ENCODE results near the gene DVL2.
A peak's percentile ranks its signal among the peaks of the same experiment; 100 is the strongest.

DVL2 gene

GRCh38 chr17:7217113-7217987, 17.0 kb downstream of the DVL2 start:
- TF ChIP-seq SIN3A (IDR thresholded peaks at IDR 0.05; ENCODE audit: borderline replicate concordance, insufficient read depth, low read length) (no peak), TAF1 (IDR thresholded peaks at IDR 0.05; ENCODE audit: borderline replicate concordance, insufficient read depth, low read length) (no peak), FOXP2 (optimal IDR thresholded peaks at IDR 0.05; ENCODE audit: borderline replicate concordance, extremely low read depth, extremely low read length, insufficient read depth) (no peak), REST (IDR thresholded peaks at IDR 0.05; ENCODE audit: insufficient read depth in 1 of 2, low read depth in 2 of 2, low read length in 2 of 2) (no peak), POLR2AphosphoS5 (IDR thresholded peaks at IDR 0.05; ENCODE audit: low read depth, low read length) (no peak)

DNA sequence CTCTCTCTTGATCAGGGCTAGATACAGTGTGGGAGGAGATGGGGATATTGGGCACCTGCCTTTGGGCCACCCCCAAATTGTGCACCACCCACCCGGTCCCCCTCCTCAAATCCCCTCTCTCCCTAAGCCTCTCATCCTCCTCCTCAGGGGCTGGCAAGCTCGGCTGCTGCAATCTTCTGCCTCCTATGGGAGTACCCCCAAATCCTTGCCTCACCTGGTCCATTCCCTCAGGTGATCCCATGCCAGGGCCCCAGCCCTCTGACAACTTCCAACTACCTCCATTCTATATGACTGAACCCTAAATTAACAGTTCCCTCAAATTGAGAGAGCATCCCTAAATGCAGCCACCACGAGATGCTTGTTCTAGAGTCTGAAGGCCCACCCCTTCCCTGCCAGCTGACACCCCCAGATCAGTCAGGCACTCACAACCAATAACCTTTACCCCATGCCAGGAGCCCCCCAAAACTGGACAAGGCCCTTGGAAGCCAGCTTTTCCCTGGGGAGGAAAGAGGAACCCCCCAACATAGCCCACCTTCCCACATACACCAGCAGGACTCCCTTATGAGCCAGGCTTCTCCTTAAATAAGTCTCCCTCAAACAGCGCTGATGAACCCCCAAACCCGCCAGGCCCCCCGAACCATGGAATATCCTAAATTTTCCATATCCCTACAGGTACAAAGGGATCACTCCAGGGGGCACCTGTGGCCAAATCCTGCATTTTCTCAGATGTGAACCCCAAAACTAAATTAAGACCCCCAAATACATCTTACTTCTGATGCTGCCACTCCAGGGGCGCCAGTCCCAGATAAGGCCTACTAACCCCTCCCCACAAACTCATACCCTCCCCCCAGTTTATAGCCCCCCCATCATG, 17.8 kb downstream of the DVL2 start:
- TF ChIP-seq FOXP2 (optimal IDR thresholded peaks at IDR 0.05; ENCODE audit: borderline replicate concordance, extremely low read depth, extremely low read length, insufficient read depth), result no peak
- TF ChIP-seq TAF1 (IDR thresholded peaks at IDR 0.05; ENCODE audit: borderline replicate concordance, insufficient read depth, low read length), result 0 out of 2 replicates have a peak, but pooled peaks have one; percentile 14

DNA sequence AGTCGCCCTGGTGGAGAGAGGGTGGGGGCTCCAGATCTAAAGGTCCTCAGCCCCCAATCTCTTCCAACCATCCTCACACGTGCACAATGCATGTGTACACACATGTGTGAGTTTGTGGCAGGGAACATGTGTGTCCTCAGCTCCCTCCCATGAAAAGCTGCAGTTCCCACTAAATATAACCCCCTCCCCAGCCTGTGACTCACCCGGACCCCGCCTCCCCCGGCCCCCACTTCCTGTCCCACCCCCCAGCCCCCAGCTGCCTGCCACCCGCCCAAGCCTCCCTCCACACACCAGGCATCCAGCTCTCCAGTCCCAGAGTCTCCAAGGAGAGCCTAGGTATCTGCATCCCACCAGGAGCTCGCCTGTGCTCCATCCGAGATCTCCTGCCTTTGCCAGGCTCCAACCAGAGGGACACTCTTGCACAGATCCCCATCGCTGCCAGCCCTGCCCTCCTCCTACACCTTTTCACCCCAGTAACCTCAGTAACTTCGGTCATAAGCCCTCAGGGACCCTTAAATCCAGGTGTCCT, 18.6 kb downstream of the DVL2 start:
- TF ChIP-seq REST (IDR thresholded peaks at IDR 0.05; ENCODE audit: insufficient read depth in 1 of 2, low read depth in 2 of 2, low read length in 2 of 2), result no peak
- TF ChIP-seq TAF1 (IDR thresholded peaks at IDR 0.05; ENCODE audit: borderline replicate concordance, insufficient read depth, low read length), result peak; percentile 50; the same call in 1 of the 2 replicates

DNA sequence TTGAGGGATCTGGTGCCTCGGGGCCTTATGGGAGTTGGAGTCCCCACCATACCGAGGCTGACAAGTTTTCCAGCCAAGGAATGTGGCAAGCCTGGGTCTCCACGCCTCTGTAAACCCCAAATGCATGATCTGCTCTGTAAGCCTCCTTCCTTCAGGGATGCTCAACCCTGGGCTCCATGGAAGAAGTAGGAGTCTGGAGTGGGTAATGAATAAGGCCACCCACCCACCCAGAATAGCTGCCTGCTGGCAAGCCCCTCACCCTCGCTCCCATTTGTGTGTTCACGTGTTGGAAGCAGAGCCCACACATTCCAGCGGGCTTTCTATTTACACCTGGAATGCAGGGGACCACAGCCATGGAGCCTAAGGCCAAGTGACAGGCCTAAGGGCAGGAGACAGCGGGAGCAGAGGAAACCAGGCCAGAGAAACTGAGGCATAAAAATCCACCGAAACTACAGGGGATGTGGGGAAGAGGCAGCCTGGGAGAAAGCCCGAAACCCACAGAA, 19.1 kb downstream of the DVL2 start:
- TF ChIP-seq POLR2AphosphoS5 (IDR thresholded peaks at IDR 0.05; ENCODE audit: low read depth, low read length) (no peak), SIN3A (IDR thresholded peaks at IDR 0.05; ENCODE audit: borderline replicate concordance, insufficient read depth, low read length) (no peak), TAF1 (IDR thresholded peaks at IDR 0.05; ENCODE audit: borderline replicate concordance, insufficient read depth, low read length) (no peak), REST (IDR thresholded peaks at IDR 0.05; ENCODE audit: insufficient read depth in 1 of 2, low read depth in 2 of 2, low read length in 2 of 2) (no peak), FOXP2 (optimal IDR thresholded peaks at IDR 0.05; ENCODE audit: borderline replicate concordance, extremely low read depth, extremely low read length, insufficient read depth) (no peak)

DNA sequence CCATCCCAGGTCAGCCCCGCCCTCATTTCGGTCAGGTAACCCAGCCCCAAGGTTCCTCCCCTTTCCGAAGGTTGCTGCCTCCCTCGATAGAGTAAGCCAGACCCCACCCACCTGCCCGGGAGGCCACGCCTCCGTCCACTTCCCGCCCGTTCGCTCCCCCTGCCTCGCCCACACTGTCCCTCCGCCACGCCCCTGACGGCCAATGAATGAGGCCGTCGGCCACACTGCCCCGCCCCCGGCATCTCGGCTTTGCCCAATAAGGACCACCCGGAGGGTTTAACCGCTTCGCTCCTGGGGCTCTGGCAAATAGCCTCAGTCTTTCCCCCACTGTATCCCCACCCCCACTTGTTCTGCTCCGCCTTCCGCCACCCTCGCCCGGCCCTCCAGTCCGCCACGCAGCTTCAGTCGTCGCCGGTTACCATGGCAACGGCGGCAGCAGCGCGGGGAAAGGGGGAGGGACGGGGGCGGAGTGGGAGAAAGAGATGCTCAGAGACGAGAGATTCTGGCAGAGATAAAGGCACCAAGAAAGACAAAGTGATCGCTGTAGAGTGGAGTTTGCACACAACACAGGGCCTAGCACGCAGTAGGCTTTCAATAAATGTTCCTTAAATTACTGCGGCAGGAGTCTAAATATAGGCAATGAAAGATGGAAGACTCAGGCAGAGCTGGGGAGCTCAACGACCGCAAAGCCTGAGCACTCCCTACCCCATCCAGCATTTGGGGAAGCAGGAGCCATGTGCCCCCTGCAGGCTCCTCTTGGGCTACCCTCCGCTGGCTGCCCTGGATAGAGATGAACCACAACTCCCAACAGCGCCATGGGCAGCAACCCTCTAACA, 19.8 kb downstream of the DVL2 start:
- TF ChIP-seq SIN3A (IDR thresholded peaks at IDR 0.05; ENCODE audit: borderline replicate concordance, insufficient read depth, low read length) (peak; percentile 75; the same call in 1 of the 2 replicates), TAF1 (IDR thresholded peaks at IDR 0.05; ENCODE audit: borderline replicate concordance, insufficient read depth, low read length) (no peak)

Data from PFSK-1 (cell line).